NCI-H146 treated with DMSO at 0.1 percent for 48 hours (cell line): Measurements from ENCODE around the gene MIA3.

Source experiments
- DNase-seq: peaks from one replicate; lab custom pipeline; 2025; ENCODE audit not compliant: unreplicated experiment; lab: John Stamatoyannopoulos, UW

Gene MIA3

GRCh38 chr1:222620566-222620965 lies 2.7 kb downstream of the MIA3 start:
- no peak for DNase-seq

- DNase-seq = no peak
These were observed 4.9 kb downstream of the MIA3 start for GRCh38 chr1:222622765-222623164.

DNA sequence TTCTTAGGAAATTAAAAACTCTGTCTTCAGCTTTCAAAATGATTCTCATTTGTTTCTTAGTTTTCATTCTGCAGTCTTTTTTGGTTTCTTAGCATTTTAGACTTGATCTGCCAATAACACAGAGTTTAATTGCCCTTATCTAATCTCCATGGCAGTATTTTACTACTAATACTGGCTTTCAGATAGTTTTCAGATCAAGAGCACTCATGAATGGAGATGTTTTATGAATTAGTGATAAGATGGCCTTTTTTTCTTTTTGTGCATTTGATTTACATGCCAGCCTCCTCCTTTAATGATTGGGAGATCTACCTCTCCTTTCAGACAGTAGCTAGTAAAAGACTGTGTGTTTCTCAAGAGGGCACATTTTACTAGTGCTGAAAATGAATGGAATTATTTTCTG lies 5.6 kb downstream of the MIA3 start:
- DNase-seq = no peak

DNA sequence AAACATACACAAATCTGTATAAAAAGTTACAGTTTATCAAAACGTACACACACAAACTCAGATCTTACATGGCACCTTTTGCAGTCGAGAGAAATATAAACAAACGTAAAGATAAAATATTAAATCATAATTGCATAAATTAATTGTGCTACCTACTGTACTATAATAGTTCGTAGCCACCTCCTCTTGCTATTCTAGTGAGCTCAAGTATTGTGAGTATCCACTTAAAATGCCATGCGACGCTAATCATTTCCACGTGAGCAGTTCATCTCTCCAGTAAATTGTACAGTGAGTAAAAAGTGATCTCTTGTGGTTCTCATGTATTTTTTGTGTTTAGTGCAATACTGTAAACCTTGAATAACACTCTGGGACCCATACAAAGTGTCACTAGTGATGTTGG lies 6.3 kb downstream of the MIA3 start:
- DNase-seq = no peak

DNA sequence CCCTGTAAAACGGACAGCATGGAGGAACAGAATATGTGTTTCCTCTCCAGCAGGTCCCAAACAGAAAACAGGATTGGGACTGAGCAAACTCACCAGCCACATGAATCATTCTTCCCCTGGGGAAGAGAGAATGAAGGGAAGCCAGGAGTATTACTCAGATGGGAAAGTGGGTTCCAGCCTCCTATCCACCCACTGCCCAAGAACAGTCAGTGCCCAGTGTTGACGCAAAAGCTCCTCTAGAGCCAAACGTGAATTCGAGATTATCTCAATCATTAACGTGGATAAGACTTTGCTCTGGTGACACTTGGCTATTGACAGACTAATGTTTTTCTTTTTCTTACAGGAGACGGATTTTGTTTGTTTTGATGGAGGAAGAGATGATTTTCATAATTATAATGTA lies 9.3 kb downstream of the MIA3 start:
- DNase-seq = no peak

DNA sequence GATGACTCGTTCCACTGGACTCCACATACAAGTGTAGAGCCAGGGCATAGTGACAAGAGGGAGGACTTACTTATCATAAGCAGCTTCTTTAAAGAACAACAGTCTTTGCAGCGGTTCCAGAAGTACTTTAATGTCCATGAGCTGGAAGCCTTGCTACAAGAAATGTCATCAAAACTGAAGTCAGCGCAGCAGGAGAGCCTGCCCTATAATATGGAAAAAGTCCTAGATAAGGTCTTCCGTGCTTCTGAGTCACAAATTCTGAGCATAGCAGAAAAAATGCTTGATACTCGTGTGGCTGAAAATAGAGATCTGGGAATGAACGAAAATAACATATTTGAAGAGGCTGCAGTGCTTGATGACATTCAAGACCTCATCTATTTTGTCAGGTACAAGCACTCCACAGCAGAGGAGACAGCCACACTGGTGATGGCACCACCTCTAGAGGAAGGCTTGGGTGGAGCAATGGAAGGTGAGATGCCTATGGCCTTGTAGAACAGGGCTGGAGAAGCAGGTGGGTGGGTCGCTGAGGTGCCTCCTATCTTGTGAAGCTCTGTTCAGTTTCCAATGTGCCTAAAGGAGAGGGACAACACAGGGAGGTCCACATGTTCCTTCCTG lies 12.1 kb downstream of the MIA3 start:
- no peak for DNase-seq

DNA sequence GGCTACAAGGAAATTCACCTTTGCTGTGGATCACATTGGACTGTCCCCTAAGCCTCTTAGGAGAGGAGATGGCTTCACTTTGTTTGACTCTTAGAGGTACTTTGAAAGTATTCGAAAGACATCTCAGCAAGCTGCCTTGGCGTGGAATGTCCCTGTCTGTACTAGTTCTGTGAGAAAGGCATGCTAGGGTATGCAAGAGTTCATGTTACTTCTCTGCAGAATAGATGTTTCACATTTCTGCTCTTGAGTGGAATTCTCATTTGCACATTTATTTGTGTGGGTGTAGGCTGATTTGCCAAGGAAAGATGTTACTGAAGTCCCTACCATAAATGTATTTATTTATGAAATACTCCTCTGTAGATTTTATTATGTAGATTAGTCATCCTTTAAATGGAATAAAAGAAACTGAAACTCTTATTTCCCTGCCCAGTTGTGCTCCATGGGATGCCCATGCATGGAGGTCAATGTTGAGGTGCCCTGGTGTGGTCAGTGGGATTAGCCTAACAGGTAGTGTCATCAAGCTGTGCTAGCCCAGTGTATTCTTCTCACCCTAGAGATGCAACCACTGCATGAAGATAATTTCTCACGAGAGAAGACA lies 13.8 kb downstream of the MIA3 start:
- DNase-seq = no peak

DNA sequence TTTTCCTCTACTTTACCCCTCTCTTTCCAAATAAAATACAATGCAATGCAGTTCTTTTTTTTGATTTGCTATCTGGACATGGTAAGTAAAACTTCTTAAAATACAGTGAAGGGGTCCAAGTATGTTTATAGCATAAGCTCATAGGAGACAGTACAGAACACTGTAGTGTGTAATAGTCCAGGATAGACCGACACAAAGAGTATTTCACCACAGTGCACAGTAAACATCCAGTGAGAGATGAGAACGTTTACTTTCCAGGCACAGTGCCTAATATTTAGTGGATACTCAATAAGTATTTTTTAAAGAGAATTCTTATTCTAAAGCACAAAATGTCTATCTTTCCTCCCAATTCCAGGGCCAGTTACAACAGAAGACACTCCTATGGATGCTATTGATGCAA lies 14.9 kb downstream of the MIA3 start:
- no peak for DNase-seq

- peak; percentile 59 for DNase-seq
These were observed 16.5 kb downstream of the MIA3 start for GRCh38 chr1:222634180-222635013.

GRCh38 chr1:222641269-222641948 lies 23.5 kb downstream of the MIA3 start:
- DNase-seq = no peak

DNA sequence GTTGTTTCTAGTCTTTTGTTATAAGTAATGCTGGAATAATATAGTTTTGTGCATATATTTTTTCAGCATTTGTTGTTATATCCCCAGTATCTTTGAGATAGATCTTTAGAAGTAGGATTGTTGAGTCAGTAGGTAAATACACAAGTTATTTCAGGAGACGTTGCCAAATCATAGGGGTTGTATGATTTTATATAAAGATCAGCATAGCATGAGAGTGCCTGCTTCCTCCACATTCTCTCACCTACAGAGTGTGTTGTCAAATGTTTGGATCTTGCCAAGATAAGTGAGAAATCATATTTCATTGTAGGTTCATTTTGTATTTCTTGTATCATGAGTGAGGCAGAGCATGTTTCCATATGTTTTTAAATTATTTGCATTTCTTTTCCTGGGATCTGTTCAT lies 24.6 kb downstream of the MIA3 start:
- no peak for DNase-seq

DNA sequence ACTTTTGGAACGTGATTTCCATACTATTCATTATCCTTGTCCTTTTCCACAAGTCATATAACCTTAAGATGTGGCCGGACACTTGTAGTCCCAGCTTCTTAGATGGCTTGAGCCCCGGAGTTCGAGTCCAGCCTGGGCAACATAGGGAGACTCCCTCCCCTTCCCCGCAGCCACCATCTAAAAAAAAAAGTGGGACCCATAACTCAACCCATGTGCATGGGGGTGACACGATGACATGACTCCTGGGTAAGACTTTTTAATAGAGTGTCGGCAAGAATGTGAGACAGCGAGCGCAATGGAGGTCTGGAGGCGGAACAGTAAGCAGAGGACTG lies 25.7 kb downstream of the MIA3 start:
- no peak for DNase-seq

- peak; percentile 98 for DNase-seq
These were observed 26.2 kb downstream of the MIA3 start for GRCh38 chr1:222643938-222644635.

GRCh38 chr1:222644636-222644980 lies 26.7 kb downstream of the MIA3 start:
- DNase-seq = no peak

GRCh38 chr1:222652676-222653075 lies 34.8 kb downstream of the MIA3 start:
- no peak for DNase-seq

DNA sequence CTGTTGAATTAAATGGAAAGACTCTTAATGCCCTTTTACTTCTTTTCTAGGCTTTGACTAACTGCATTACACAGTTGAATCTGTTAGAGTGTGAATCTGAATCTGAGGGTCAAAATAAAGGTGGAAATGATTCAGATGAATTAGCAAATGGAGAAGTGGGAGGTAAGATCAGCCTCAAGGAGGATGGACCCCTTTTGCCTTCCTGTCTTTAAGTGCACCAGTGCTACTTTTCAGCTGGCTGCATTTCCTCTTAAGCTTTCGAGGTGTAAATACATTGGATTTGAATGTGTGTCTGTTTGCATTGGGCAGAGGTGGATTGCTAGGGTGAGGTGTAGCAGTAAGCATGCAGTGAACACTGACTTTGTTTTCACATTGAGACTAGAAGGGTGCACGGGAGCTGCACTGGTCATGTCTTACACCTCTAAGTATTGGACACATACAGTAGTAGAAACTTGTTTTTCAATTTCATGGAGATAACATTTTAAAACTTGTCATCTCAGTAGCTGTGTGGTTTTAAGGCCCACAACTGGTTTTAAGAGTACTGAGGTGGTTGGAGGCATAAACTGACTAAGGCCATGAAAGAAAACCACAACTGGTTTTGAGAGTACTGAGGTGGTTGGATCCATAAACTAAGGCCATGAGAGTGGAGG lies 35.4 kb downstream of the MIA3 start:
- no peak for DNase-seq

GRCh38 chr1:222654849-222655248 lies 37.0 kb downstream of the MIA3 start:
- DNase-seq = no peak

- no peak for DNase-seq
These were observed 38.7 kb downstream of the MIA3 start for GRCh38 chr1:222656391-222657155.

- no peak for DNase-seq
These were observed 40.0 kb downstream of the MIA3 start for GRCh38 chr1:222657899-222658298.

DNA sequence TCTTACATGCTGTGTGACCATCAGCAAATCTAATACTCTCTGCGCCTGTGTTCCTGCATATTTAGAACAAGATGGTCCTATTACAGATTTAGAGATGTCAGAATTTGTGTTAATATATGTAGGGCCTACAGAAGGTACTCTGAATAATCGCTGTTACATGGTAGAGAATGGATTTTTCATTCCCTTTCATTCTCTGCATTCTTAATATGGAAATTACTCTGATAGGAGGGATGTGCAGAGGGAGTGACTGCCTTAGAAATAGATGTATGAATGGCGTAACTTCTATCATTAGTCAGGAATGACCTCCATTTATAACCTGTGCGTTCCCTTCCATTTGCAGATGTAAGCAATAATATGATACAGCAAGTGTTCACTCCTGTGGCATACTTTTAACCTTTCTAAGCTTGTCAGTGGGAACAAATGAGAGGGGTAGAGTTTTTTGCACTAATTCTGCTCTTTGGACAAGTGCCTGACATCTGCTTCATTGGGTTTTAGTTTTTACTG lies 45.6 kb downstream of the MIA3 start:
- no peak for DNase-seq
